NCI-H2196 treated with DMSO at 0.1 percent for 48 hours (cell line): ENCODE data around the gene SORCS3.

Experiments
- DNase-seq: peaks from one replicate; lab custom pipeline; 2025; ENCODE audit not compliant: unreplicated experiment; lab: John Stamatoyannopoulos, UW

SORCS3 gene

DNA sequence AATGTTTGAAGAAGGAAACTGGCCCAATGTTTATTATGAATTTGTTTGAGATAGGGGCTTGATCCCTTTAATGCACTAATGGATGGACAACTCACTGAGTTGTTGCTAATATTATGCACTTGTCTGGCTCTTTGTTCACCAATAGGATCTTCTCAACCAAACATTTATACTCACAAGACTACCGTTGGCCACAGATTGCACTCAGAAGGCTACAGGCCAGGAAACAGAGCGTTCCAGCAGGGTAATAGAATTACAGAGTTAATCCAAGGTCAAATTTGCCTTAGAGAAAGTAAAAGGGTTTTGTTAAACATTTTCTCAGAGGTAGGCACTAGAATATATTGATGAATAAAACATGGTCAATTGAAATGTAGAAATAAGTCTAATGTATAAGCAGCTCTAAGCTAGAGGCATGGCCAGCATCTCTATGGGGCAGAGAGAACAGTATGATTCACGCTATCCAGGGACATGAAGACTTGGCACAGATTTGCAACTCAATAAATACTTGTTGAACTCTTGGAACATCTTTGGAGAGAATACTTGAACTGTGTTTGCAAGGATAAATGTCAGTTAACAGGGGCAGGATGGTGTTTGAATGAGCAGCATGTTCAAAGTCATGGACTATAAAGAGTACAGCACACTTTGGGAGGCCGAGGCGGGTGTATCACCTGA lies 606.9 kb downstream of the SORCS3 start:
- DNase-seq = no peak

DNA sequence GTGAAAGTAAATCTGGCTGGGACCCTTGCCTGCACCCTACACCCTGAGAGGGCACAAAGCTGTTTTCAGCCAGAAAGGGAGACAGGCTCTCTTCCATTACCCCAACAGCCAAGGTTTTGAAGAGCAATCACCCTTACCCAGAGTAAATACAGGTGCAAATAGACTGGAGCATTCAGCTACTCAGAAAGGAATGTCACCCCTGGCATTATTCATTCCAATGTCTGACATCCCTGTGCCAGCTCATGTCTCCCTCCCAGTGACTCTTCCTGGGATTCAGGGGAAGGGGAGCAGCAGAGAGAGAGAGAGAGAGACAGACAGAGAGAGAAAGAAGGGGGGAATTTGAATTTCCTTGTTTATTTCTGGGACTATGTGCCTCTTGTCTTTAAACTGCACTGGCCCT lies 611.8 kb downstream of the SORCS3 start:
- no peak for DNase-seq

DNA sequence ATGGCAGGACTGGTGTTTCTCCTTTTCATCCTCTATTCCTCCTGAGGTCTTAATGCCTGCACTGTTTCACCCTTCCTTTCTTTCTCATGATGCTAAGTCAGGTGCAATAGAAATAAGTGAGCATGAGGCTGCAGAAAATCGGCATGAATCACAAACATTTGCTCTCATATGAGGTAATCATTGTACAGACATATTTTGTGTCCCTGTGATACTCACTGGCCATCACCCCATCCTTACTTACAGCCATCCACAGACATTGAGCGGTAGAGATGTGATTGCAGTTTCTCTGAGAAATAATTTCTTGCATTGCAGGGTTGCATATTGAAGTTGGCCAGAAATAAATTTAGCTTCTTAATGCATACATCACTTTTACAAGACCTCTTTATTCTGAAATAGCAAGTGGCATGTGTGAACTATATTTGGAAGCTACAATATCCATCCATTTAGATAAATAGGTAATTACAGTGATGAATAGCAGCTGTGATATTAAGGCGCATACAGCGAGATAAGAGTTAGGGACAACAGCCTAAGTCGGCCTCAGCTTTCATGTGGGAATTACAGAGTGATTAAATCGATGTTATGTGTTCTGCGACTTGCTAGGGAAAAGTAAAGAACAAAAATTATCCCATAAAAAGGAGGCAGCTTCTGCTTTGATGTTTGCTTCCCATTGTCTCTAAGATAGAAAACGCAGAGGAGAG lies 612.6 kb downstream of the SORCS3 start:
- no peak for DNase-seq

DNA sequence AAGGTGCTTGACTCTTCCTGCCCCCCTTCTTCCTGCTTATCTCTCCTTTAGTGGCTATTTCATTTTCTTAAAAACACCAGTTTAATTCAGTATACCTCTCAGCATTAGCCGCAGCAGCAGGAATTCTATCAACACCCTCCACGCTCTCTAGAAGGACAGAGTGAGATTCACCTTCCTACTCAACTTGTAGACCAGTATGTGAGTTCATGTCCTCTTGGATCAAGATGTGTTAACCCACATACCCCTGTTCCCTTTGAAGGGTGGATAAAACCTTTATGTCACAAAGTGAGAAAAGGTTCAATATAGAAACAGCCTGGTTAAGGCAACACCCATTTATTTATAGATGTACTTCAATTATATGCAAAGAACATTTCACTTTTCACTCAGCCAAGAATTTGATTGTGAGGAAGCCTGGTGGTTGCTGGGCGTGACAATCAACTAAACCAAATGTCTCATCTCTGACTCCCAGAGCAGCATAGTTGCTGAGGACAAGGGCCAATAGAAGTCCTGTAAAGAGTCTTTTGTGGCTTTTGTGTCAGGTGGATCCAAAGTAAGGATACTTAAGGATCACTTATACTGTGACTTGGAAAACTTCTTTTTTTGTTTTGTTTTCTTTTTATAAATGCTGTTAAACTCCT lies 617.1 kb downstream of the SORCS3 start:
- DNase-seq = no peak

DNA sequence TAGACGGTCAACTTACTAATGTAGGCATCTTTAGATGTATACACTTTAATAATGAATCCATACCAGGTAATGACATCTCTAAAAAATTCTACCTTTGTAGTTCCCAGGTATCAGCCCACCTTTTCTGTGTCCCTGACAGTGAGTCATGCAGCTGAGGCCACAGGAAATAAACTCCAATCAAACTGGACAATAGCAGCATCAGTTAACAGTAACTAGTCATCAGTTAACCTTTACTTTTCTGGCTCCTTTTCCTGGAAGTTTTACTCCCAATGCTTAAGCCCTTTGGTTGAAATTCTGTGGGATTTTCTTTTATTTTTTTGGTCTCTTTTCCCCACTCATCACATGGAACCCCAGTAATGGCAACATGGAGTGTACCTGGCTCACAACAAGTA lies 617.6 kb downstream of the SORCS3 start:
- DNase-seq = no peak

DNA sequence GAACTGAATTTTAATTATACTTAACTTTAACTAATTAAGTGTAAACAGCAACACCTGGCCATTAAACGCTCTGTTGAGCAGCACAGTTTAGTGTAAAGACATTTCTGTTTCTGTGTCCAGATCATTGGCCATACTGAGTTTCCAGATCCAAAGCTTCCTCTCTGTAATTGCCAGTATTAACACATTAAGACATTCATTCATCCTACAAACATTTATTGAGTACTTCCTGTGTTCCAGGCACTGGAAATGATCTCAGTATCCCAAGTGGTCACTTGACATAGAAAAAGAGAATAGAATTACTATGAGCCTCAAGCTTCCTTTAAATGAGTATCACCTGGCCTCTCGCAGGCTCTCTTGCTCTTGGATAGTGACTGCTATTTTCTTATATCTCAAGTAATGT lies 618.1 kb downstream of the SORCS3 start:
- DNase-seq = no peak

DNA sequence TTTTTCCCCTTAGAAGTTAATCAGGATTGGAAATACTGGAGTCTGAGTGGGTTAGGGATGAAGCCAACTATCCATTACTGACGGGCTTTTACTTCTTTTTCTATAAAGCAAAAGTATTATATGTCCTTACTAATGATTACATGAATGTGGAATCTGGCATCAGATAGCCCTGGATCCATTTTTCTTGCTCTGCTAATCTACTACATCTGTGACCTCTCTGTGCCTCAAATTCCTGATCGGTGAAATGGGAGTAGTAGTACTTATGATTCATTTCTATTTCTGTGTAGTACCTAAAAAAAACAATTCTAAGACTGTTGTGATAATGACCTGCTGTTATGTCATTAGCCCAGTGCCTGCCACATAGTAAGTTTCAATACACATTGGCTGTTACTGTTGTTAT lies 621.6 kb downstream of the SORCS3 start:
- DNase-seq = no peak

DNA sequence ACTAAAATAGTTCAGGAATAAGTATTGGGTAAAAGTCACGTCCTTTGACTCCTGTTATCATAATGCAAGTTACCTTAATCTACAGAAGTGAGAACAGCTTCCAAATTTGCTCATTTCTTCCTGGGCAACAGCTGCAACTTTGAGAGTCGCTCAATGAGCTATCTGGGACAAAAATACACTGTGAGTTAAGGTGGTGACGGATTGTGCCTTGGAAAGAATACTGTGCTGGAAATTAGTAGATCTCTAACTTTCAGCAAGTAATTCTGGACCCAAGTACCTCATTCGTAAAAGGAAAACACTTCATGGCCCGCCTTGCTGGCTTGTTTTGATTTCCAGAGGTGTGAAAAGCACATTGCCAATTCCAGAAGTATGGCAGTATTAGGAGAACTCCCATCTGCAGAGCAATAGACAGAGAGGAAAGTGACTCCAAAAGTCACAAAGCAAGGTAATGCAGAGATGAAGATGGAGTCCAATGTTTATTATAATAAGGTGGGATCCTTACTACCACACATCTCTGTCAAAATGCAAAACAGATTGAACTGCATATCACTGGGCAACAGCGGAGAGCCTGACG lies 626.0 kb downstream of the SORCS3 start:
- no peak for DNase-seq

GRCh38 chr10:105268961-105269360 lies 627.9 kb downstream of the SORCS3 start:
- no peak for DNase-seq

- DNase-seq = no peak
Observed at GRCh38 chr10:105269689-105270088, 628.6 kb downstream of the SORCS3 start.

DNA sequence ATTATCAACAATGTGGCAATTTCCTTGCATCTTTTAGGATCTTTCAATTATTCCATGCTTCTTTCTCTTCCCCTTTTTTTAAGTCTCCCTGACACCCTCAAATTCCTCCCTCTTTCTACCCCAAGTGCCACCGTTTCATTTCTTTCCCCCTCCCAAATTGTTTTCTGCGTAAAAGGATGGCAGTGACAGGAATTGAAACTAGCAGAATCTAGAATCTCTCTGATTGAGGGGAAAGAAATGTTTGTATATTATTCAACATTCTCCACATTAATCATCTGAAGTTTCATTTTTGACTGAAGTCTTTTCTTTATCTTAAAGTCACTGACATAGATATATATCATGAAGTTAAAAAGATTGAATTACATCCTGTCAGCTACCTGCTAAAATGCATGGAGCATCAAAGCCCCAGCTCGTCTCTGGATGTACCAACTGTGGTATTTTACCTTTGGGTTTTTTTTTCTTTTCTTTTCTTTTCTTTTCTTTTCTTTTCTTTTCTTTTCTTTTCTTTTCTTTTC lies 633.5 kb downstream of the SORCS3 start:
- DNase-seq = no peak

- no peak for DNase-seq
Observed at GRCh38 chr10:105278439-105278838, 637.3 kb downstream of the SORCS3 start.

DNA sequence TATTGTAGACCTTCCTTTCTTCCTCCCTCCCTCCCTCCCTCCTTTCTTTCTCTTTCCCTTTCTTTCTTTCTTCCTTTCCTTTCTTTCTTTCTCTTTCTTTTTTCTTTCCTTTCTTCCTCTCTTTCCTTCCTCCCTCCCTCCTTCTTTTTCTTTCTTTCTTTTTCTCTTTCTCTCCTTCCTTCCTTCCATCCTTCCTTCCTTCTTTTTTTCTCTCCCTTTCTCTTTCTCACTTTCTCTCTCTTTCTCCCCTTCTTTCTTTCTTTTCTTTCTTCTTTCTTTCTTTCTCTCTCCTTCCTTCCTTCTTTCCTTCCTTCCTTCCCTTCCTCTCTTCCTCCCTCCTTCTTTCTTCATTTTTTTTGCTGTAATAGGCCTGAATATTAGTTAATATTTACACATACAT lies 638.0 kb downstream of the SORCS3 start:
- DNase-seq = no peak

GRCh38 chr10:105280895-105281294 lies 639.8 kb downstream of the SORCS3 start:
- DNase-seq = no peak

DNA sequence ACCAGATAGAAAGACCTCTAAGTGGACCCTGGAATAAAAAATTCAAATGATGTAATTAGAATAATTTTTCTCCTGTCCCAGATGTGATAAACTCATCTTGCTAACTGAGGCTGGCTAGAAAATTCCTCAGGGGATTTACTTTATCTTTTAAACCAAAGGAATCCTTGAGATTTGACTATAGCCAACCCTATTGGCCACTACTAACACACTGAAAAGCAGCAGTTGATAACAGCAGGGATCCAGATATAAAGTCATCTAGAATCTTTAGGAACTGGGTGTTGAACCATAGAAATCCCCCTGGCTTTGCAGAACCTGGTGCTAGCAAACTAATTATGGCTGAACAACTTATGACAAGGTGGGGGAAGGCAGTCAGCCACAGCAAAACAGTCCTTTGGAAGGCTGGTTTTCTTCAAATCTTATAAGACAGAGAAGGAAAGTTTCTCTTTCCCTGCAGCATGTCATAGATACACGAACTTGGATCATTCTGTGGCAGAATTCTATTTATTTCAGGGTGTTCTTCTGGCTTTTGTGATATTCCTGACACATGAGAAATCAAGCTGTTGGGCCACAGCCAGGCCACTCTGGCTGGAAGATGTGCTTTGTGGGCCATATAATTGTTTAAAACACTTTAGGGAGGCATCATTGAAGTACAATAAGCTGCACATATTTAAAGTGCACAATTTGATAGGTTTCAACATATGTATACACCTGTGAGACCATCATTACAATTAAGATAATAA lies 643.6 kb downstream of the SORCS3 start:
- no peak for DNase-seq

DNA sequence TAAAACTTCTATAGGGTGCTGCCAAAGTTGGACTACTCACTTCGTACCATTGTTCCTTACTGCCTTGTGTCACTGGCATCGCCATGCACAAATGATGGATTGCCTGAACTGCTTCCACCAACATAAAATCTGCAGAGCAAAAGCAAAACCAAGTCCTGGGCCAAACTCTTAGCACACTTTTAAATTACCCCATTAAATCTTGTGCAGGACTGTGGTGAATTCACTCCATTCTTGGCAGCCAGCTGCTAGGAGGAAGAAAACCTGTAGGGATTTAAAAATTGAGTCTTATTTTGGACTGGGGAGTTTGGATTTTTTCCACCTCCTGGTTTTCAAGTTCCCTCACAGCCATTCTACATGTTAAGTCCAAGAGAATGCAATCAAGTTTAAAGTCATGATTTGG lies 646.9 kb downstream of the SORCS3 start:
- DNase-seq = no peak

DNA sequence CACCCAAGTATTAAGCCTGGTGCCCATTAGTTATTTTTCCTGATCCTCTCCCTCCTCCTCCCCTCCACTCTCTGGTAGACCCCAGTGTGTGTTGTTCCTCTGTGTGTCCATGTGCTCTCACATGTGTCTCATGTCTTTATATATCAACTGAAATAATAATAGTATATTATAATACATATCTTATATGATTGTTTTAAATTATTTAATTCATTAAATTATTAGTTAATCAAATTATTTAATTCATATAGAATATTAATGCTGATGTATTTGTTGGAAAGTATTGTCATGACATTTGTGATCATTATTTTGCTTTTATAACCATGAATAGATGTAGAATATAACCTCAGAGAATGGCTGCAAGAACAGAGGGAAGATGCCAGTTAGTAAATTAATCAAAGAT lies 647.5 kb downstream of the SORCS3 start:
- no peak for DNase-seq

- DNase-seq = no peak
Observed at GRCh38 chr10:105291571-105291970, 650.5 kb downstream of the SORCS3 start.

DNA sequence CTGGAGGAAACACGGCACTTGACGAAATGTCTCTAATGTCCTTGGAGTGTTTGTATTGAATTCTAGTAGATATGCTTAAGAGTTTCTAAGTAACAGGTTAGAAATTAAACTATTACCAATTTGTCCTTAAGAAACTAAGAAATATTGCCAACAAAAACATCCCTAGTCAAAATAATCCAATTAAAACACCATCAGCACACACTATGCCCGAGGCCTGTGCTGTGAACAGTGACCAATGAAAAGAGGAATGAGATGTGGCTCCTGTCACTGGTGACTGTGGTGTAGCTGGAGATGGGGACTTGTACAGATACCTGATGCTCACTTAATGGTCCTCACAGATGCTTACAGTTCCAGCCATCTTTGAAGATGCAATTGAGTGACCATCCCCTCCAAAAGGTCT lies 651.1 kb downstream of the SORCS3 start:
- no peak for DNase-seq
